A549 treated with CpdA at 1 μM for 4 hours (cell line): ENCODE results near the gene CHD9. TPM values are rescaled to one million over a fixed set of nuclear protein-coding genes. Genes with fewer than 3 reads are reported as not detected.

ENCODE experiments used
- total RNA-seq: library from RNA; stranded (reverse); fragments of 200-300 nt; extraction: Qiagen RNA extraction; gene quantifications from 5 replicates; pipeline ENCODE4 v1.2.3, GENCODE V29; 2022; ENCODE audit warnings: low read depth

The CHD9 gene, protein sequence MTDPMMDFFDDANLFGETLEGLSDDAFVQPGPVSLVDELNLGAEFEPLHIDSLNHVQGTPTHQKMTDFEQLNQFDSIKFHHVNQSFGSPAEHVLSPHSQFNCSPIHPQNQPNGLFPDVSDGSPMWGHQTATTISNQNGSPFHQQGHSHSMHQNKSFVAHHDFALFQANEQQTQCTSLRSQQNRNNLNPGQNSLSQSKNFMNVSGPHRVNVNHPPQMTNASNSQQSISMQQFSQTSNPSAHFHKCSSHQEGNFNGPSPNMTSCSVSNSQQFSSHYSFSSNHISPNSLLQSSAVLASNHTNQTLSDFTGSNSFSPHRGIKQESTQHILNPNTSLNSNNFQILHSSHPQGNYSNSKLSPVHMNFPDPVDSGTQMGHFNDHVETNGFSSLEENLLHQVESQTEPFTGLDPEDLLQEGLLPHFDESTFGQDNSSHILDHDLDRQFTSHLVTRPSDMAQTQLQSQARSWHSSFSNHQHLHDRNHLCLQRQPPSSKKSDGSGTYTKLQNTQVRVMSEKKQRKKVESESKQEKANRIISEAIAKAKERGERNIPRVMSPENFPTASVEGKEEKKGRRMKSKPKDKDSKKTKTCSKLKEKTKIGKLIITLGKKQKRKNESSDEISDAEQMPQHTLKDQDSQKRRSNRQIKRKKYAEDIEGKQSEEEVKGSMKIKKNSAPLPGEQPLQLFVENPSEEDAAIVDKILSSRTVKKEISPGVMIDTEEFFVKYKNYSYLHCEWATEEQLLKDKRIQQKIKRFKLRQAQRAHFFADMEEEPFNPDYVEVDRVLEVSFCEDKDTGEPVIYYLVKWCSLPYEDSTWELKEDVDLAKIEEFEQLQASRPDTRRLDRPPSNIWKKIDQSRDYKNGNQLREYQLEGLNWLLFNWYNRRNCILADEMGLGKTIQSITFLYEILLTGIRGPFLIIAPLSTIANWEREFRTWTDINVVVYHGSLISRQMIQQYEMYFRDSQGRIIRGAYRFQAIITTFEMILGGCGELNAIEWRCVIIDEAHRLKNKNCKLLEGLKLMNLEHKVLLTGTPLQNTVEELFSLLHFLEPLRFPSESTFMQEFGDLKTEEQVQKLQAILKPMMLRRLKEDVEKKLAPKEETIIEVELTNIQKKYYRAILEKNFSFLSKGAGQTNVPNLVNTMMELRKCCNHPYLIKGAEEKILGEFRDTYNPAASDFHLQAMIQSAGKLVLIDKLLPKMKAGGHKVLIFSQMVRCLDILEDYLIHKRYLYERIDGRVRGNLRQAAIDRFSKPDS (N-terminal part only)
- total RNA-seq = 13.9 to 24.7 TPM (median 19.2 TPM) in 5 replicates

GRCh38 chr16:53054670-53055485, at the start of gene CHD9:
CHD9 (plus strand) TSS chr16:53054991; CDS start chr16:53156090, 101,099 bp downstream.

GRCh38 chr16:53052519-53053501, 2.0 kb upstream of the CHD9 start, which contains the start of gene CHD9NB:
CHD9NB (minus strand) TSS chr16:53052897; CDS start chr16:53044158, 8,739 bp downstream.

Other genes starting within 250 kb of the CHD9 start
- gene CHD9NB, start 2.1 kb upstream of the CHD9 start, total RNA-seq = 0.97 to 1.7 TPM (median 1.3 TPM) in 5 replicates